Ovary (tissue), 9 donors: Measurements from ENCODE around the gene LENEP. TPM values are rescaled to one million over a fixed set of nuclear protein-coding genes. Genes with fewer than 3 reads are reported as not detected.

ENCODE experiments used
- DNase-seq, 5 donors: peaks; one replicate each; pipeline ENCODE4 v3.0.0-alpha.2; 2019 to 2020
- H3K27ac ChIP-seq, 2 donors: fragments of 200-600 bp; one replicate each; pipeline versions ENCODE4 v1.5.1 to v1.8.0; 2019 to 2022
- H3K27me3 ChIP-seq: fragments of 200-600 bp; one replicate; pipeline ENCODE4 v1.8.0; 2022
- H3K36me3 ChIP-seq: fragments of 200-600 bp; sonication (generic); one replicate; pipeline ENCODE4 v1.5.1; 2019
- H3K4me1 ChIP-seq: one replicate; pipeline ENCODE4 v1.8.1; 2013; ENCODE audit warnings: mild to moderate bottlenecking, moderate library complexity; ENCODE audit not compliant: insufficient read depth
- H3K4me3 ChIP-seq: fragments of 200-600 bp; sonication (generic); one replicate; pipeline ENCODE4 v1.5.1; 2017
- H3K9me3 ChIP-seq, 2 donors: fragments of 200-600 bp in 1 of 2; sonication (generic) in 1 of 2; one replicate each; pipeline versions ENCODE4 v1.5.1 to v1.8.1; 2013 to 2019; ENCODE audit warnings: mild to moderate bottlenecking in 1 of 2, moderate library complexity in 1 of 2
- CTCF ChIP-seq, 3 donors: fragments of 450-650 bp in 2 of 3; fragments of 200-600 bp in 1 of 3; IDR thresholded peaks; one replicate each; pipeline versions ENCODE4 v1.5.1 to v1.8.0; 2016 to 2022; ENCODE audit warnings: antibody characterized with exemption in 3 of 3, mild to moderate bottlenecking in 1 of 3
- EP300 ChIP-seq: sonication (generic); formaldehyde crosslinking; IDR thresholded peaks from one replicate; pipeline ENCODE4 v1.6.1; 2017; ENCODE audit warnings: antibody characterized with exemption
- POLR2A ChIP-seq: fragments of 450-650 bp; IDR thresholded peaks from one replicate; pipeline ENCODE4 v1.6.1; 2017; ENCODE audit warnings: antibody characterized with exemption, mild to moderate bottlenecking, moderate library complexity
- WGBS, 3 donors: extraction: QIAGEN DNeasy Blood & Tissue Kit in 1 of 3; methylation state at CpG; one replicate each; pipeline versions ENCODE4 v1.1.5 to v1.1.7; 2013 to 2017; 5-methylcytosine and 5-hydroxymethylcytosine counted together
- intact Hi-C, 4 donors: fragments of 100-400 bp; cut with DNase I; formaldehyde crosslinking; loops; one replicate each; pipeline versions ENCODE4 v1.11.0 to v1.15.1; 2022 to 2023
- polyA plus RNA-seq, 2 donors: library from polyadenylated mRNA; stranded (reverse); fragments of 200-250 nt in 1 of 2; fragments of 350-450 nt in 1 of 2; fragmentation: Illumina TruSeq in 1 of 2; extraction: RNeasy Lipid Tissue Mini Kit (QIAGEN cat#74804) in 1 of 2; gene quantifications; one replicate each; pipeline ENCODE4 v1.2.3, GENCODE V29; 2013 to 2014
- total RNA-seq, 7 donors: library from RNA; depleted of rRNA in 2 of 7; stranded (reverse); fragments of >200 nt in 2 of 7; fragmentation: NEBNext Ultra II Directional in 3 of 7; extraction: Animal tissue kit (Norgen Biotek cat#: 25700) in 3 of 7; gene quantifications; one replicate each; pipeline versions ENCODE4 v1.1.0 to v1.2.4, GENCODE V29; 2016 to 2023
- donor health status: DM: no; HTN: no; CAD: no; lungs with moderate emphysema.
- donor health status: DM: no; HTN: no; CAD: no.
- donor health status: Bipolar disorder and iron deficiency.
- donor health status: DM: yes; HTN: yes; CAD: no.
- donor health status: DM: no; HTN: no; CAD: no.
- donor health status: DM: yes; HTN: yes; CAD: no.

The LENEP gene
- total and polyA plus RNA-seq, 9 donors: not detected

GRCh38 chr1:154989195-154989860 is 4.1 kb upstream of the LENEP start:
- no peaks in the 10 kb centered on the region for H3K4me1 ChIP-seq
- no peak for TF ChIP-seq EP300
- TF ChIP-seq CTCF (IDR thresholded peaks at IDR 0.05): no peak
- no peak for TF ChIP-seq POLR2A
- no peak for DNase-seq
- H3K27ac ChIP-seq: no peak overlapping the region
- intact Hi-C loops: no loop called here
- WGBS, 3 donors: 80 to 85% (median 83%) methylated on average over 3 of the region's 3 CpGs
- H3K4me3 ChIP-seq: no peak overlapping the region
- H3K36me3 ChIP-seq: no peaks in the 10 kb centered on the region
- H3K9me3 ChIP-seq: no peaks in the 10 kb centered on the region
- H3K27me3 ChIP-seq: no peaks in the 10 kb centered on the region

- intact Hi-C loops: no loop called here
- no peaks in the 10 kb centered on the region for H3K27me3 ChIP-seq
- WGBS, 3 donors: 90 to 93% (median 90%) methylated on average over 8 of the region's 8 CpGs
- H3K36me3 ChIP-seq: no peaks in the 10 kb centered on the region
- no peaks in the 10 kb centered on the region for H3K9me3 ChIP-seq
- DNase-seq: no peak
- H3K27ac ChIP-seq: no peak overlapping the region
- H3K4me3 ChIP-seq: no peak overlapping the region
- no peaks in the 10 kb centered on the region for H3K4me1 ChIP-seq
- TF ChIP-seq CTCF (IDR thresholded peaks at IDR 0.05) (no peak), EP300 (no peak), POLR2A (no peak)
These were observed 3.1 kb upstream of the LENEP start for GRCh38 chr1:154990276-154990675.

- H3K4me3 ChIP-seq: no peak overlapping the region
- intact Hi-C loops: no loop called here
- no peaks in the 10 kb centered on the region for H3K9me3 ChIP-seq
- no peaks in the 10 kb centered on the region for H3K27me3 ChIP-seq
- 63 to 72% (median 63%) methylated on average over 14 of the region's 14 CpGs for WGBS, 3 donors
- H3K27ac ChIP-seq: no peak overlapping the region
- H3K36me3 ChIP-seq: no peaks in the 10 kb centered on the region
- peak in 1 of 5 donors; percentile 33 for DNase-seq
- H3K4me1 ChIP-seq: no peaks in the 10 kb centered on the region
- TF ChIP-seq EP300: no peak
- no peak for TF ChIP-seq CTCF (IDR thresholded peaks at IDR 0.05)
- no peak for TF ChIP-seq POLR2A
These were observed 440 bp upstream of the LENEP start for GRCh38 chr1:154992721-154993571.

- TF ChIP-seq EP300 (no peak), POLR2A (no peak), CTCF (IDR thresholded peaks at IDR 0.05) (no peak)
- DNase-seq: no peak
- intact Hi-C loops: no loop called here
- Histone ChIP-seq H3K27me3 (no peaks in the 10 kb centered on the region), H3K9me3 (no peaks in the 10 kb centered on the region), H3K27ac (no peak overlapping the region), H3K4me1 (no peaks in the 10 kb centered on the region), H3K36me3 (no peaks in the 10 kb centered on the region), H3K4me3 (no peak overlapping the region)
- WGBS, 3 donors: 37 to 65% (median 44%) methylated on average over 1 of the region's 1 CpG
These were observed 842 bp downstream of the LENEP start for GRCh38 chr1:154994269-154994587.
